Liver (tissue), 9 donors: Measurements from ENCODE around the gene LDHAL6B. TPM values are rescaled to one million over a fixed set of nuclear protein-coding genes. Genes with fewer than 3 reads are reported as not detected.
A peak's percentile ranks its signal among the peaks of the same experiment; 100 is the strongest.

Source experiments
- DNase-seq: peaks from one replicate; pipeline ENCODE4 v3.0.0-alpha.2; 2017; ENCODE audit warnings: low spot score
- H3K27ac ChIP-seq, 2 donors: one replicate each; pipeline ENCODE4 v1.7.0; 2013; ENCODE audit warnings: inconsistent platforms in 2 of 2, low read length in 2 of 2, control low read depth in 1 of 2, low read depth in 1 of 2, mild to moderate bottlenecking in 1 of 2
- H3K27me3 ChIP-seq, 4 donors: one replicate each; pipeline versions ENCODE4 v1.6.1 to v1.7.0; 2013; ENCODE audit warnings: low read length in 3 of 4, inconsistent platforms in 1 of 4, mild to moderate bottlenecking in 1 of 4, moderate library complexity in 1 of 4; ENCODE audit not compliant: control insufficient read depth in 4 of 4, insufficient read depth in 4 of 4
- H3K36me3 ChIP-seq, 4 donors: one replicate each; pipeline versions ENCODE4 v1.6.1 to v1.7.0; 2013; ENCODE audit warnings: low read length in 3 of 4, mild to moderate bottlenecking in 3 of 4, low read depth in 1 of 4, moderate library complexity in 1 of 4; ENCODE audit not compliant: control insufficient read depth in 4 of 4, insufficient read depth in 3 of 4
- H3K4me1 ChIP-seq, 4 donors: one replicate each; pipeline versions ENCODE4 v1.6.1 to v1.7.0; 2013; ENCODE audit warnings: low read length in 3 of 4, mild to moderate bottlenecking in 3 of 4, moderate library complexity in 1 of 4; ENCODE audit not compliant: control insufficient read depth in 4 of 4, insufficient read depth in 4 of 4
- H3K4me3 ChIP-seq, 3 donors: one replicate each; pipeline versions ENCODE4 v1.6.1 to v1.7.0; 2013; ENCODE audit warnings: low read length in 3 of 3, control low read depth in 1 of 3, low read depth in 1 of 3, mild to moderate bottlenecking in 1 of 3
- H3K9ac ChIP-seq, 2 donors: one replicate each; pipeline ENCODE4 v1.7.0; 2013; ENCODE audit warnings: low read length in 2 of 2, mild to moderate bottlenecking in 2 of 2, moderate library complexity in 2 of 2, control low read depth in 1 of 2, low read depth in 1 of 2
- H3K9me3 ChIP-seq, 4 donors: one replicate each; pipeline versions ENCODE4 v1.6.1 to v1.7.0; 2013; ENCODE audit warnings: low read length in 3 of 4; ENCODE audit not compliant: control insufficient read depth in 4 of 4
- ATF3 ChIP-seq: IDR thresholded peaks from 2 replicates; pipeline ENCODE4 v1.6.1; 2016; ENCODE audit warnings: antibody characterized with exemption
- CTCF ChIP-seq: fragments of 150-350 bp; IDR thresholded peaks from 2 replicates; pipeline ENCODE4 v1.5.1; 2017; ENCODE audit warnings: improper control_type of control experiment, low read depth, low read length; ENCODE audit not compliant: missing input control
- EGR1 ChIP-seq, 2 donors: IDR thresholded peaks; 2 replicates each; pipeline ENCODE4 v1.6.1; 2016 to 2018; ENCODE audit warnings: antibody characterized with exemption in 2 of 2, low read depth in 2 of 2
- FOXA1 ChIP-seq: IDR thresholded peaks from 2 replicates; pipeline ENCODE4 v1.6.1; 2016; ENCODE audit warnings: antibody characterized with exemption
- FOXA2 ChIP-seq: IDR thresholded peaks from 2 replicates; pipeline ENCODE4 v1.6.1; 2016; ENCODE audit warnings: antibody characterized with exemption
- GABPA ChIP-seq, 2 donors: IDR thresholded peaks in 1 of 2; conservative IDR thresholded peaks in 1 of 2; 2 replicates each; pipeline ENCODE4 v1.6.1; 2016; ENCODE audit warnings: antibody characterized with exemption in 2 of 2, mild to moderate bottlenecking in 1 of 2, moderate library complexity in 1 of 2
- HNF4A ChIP-seq, 2 donors: conservative IDR thresholded peaks; 2 replicates each; pipeline ENCODE4 v1.6.1; 2016; ENCODE audit warnings: antibody characterized with exemption in 2 of 2, mild to moderate bottlenecking in 2 of 2
- HNF4G ChIP-seq: IDR thresholded peaks from 2 replicates; pipeline ENCODE4 v1.6.1; 2016; ENCODE audit warnings: antibody characterized with exemption
- JUND ChIP-seq, 2 donors: IDR thresholded peaks; 2 replicates each; pipeline ENCODE4 v1.6.1; 2016; ENCODE audit warnings: antibody characterized with exemption in 2 of 2
- MAX ChIP-seq: IDR thresholded peaks from 2 replicates; pipeline ENCODE4 v1.6.1; 2016; ENCODE audit warnings: antibody characterized with exemption
- NR2F2 ChIP-seq: IDR thresholded peaks from 2 replicates; pipeline ENCODE4 v1.6.1; 2016; ENCODE audit warnings: antibody characterized with exemption
- RAD21 ChIP-seq, 2 donors: IDR thresholded peaks; 2 replicates each; pipeline ENCODE4 v1.6.1; 2016; ENCODE audit warnings: antibody characterized with exemption in 2 of 2, mild to moderate bottlenecking in 2 of 2
- REST ChIP-seq: IDR thresholded peaks from 2 replicates; pipeline ENCODE4 v1.6.1; 2016; ENCODE audit warnings: antibody characterized with exemption, mild to moderate bottlenecking
- RXRA ChIP-seq, 2 donors: IDR thresholded peaks; 2 replicates each; pipeline ENCODE4 v1.6.1; 2017 to 2018; ENCODE audit warnings: antibody characterized with exemption in 2 of 2, mild to moderate bottlenecking in 1 of 2
- SP1 ChIP-seq: IDR thresholded peaks from 2 replicates; pipeline ENCODE4 v1.6.1; 2018; ENCODE audit warnings: antibody characterized with exemption, mild to moderate bottlenecking
- TAF1 ChIP-seq: conservative IDR thresholded peaks from 2 replicates; pipeline ENCODE4 v1.6.1; 2016; ENCODE audit warnings: antibody characterized with exemption, mild to moderate bottlenecking
- YY1 ChIP-seq: IDR thresholded peaks from 2 replicates; pipeline ENCODE4 v1.6.1; 2016; ENCODE audit warnings: antibody characterized with exemption, mild to moderate bottlenecking
- ZBTB33 ChIP-seq: IDR thresholded peaks from 2 replicates; pipeline ENCODE4 v1.6.1; 2016; ENCODE audit warnings: antibody characterized with exemption
- WGBS: extraction: QIAGEN DNeasy Blood & Tissue Kit; methylation state at CpG from one replicate; pipeline ENCODE4 v1.1.7; 2013; 5-methylcytosine and 5-hydroxymethylcytosine counted together
- polyA plus RNA-seq, 2 donors: library from polyadenylated mRNA; stranded (reverse) in 1 of 2; unstranded in 1 of 2; fragments of 200-250 nt in 1 of 2; fragments of >200 nt in 1 of 2; fragmentation: Nextera tagmentation in 1 of 2; extraction: Ambion mirVana in 1 of 2; gene quantifications; one replicate each; pipeline versions ENCODE4 v1.2.1 to v1.2.3, GENCODE V29; 2013 to 2015
- total RNA-seq, 2 donors: library from RNA; depleted of rRNA; stranded (reverse); fragments of >200 nt; gene quantifications; one replicate each; pipeline ENCODE4 v1.2.3, GENCODE V29; 2014
- donor health status: healthy.
- donor health status: healthy.
- donor health status: healthy.
- donor health status: healthy.
- donor health status: healthy.

LDHAL6B gene
- total and polyA plus RNA-seq, 4 donors = not detected

DNA sequence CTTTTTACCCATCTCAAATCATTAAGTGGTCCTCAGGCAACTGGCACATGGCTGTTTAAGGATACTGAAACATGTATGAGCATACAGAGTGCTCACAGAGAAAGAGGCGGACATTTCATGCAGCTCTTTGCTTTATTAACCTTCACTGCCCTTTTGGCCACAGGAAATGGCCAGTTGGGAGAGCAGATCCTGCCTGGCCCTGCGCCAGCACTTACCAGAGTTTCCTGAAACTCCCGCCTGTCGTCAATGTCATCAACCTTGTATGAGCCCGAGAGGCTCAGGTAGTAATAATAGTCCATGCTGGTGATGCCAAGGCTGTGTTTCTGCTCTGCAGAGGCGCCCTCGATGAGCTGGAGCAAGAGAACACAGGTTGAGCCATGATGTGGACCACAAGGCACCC is 17.8 kb downstream of the LDHAL6B start:
- Histone ChIP-seq H3K27ac (no peak overlapping the region), H3K9ac (no peak overlapping the region), H3K36me3 (peaks cover 1 to 45% (median 37%) of the 10 kb centered on the region in 4 donors), H3K27me3 (no peaks in the 10 kb centered on the region), H3K9me3 (no peaks in the 10 kb centered on the region), H3K4me1 (no peaks in the 10 kb centered on the region), H3K4me3 (no peak overlapping the region)
- TF ChIP-seq JUND (IDR thresholded peaks at IDR 0.05) (no peak), MAX (no peak), TAF1 (no peak), SP1 (no peak), YY1 (no peak), NR2F2 (peak; percentile 24)
- 77% methylated on average over 7 of the region's 7 CpGs for WGBS
- no peak for DNase-seq

- DNase-seq = no peak
- Histone ChIP-seq H3K36me3 (peaks cover 0 to 44% (median 38%) of the 10 kb centered on the region in 4 donors), H3K27ac (no peak overlapping the region), H3K27me3 (no peaks in the 10 kb centered on the region), H3K9ac (no peak overlapping the region), H3K9me3 (no peaks in the 10 kb centered on the region), H3K4me3 (no peak overlapping the region), H3K4me1 (no peaks in the 10 kb centered on the region)
- 96% methylated on average over 4 of the region's 4 CpGs for WGBS
- no peak for TF ChIP-seq JUND (IDR thresholded peaks at IDR 0.05)
- no peak for TF ChIP-seq ATF3
- TF ChIP-seq RAD21 (IDR thresholded peaks at IDR 0.05) = no peak
- TF ChIP-seq NR2F2 = no peak
- no peak for TF ChIP-seq HNF4A (conservative IDR thresholded peaks at IDR 0.05)
- TF ChIP-seq RXRA (IDR thresholded peaks at IDR 0.05) = no peak
- no peak for TF ChIP-seq FOXA1
- no peak for TF ChIP-seq GABPA (IDR thresholded peaks at IDR 0.05 in 1 of 2, conservative IDR thresholded peaks at IDR 0.05 in 1 of 2)
- no peak for TF ChIP-seq MAX
- TF ChIP-seq TAF1 = no peak
- TF ChIP-seq SP1 = no peak
- TF ChIP-seq ZBTB33 = no peak
- TF ChIP-seq EGR1 (IDR thresholded peaks at IDR 0.05; ENCODE audit: low read depth in 2 of 2) = no peak
- no peak for TF ChIP-seq YY1
- TF ChIP-seq FOXA2 = no peak
- TF ChIP-seq HNF4G = no peak
- no peak for TF ChIP-seq CTCF
- TF ChIP-seq REST = no peak
Measured at GRCh38 chr15:59227021-59227420, 20.4 kb downstream of the LDHAL6B start.
